Mammary epithelial cell (primary cell): ENCODE data around the gene CAMKK2.

Experiments used
- CTCF ChIP-seq, 2 donors: IDR thresholded peaks in 1 of 2; conservative IDR thresholded peaks in 1 of 2; 2 replicates each; pipeline ENCODE4 v1.5.1; 2011 to 2012; ENCODE audit warnings: inconsistent platforms in 2 of 2, low read length in 2 of 2, mild to moderate bottlenecking in 2 of 2, control low read depth in 1 of 2, low read depth in 1 of 2; ENCODE audit not compliant: insufficient read depth in 1 of 2; ENCODE audit errors: extremely low read depth in 1 of 2
- EZH2 ChIP-seq: IDR thresholded peaks from 2 replicates; pipeline ENCODE4 v1.6.1; 2012; ENCODE audit warnings: low read length, inconsistent platforms, borderline replicate concordance

DNA sequence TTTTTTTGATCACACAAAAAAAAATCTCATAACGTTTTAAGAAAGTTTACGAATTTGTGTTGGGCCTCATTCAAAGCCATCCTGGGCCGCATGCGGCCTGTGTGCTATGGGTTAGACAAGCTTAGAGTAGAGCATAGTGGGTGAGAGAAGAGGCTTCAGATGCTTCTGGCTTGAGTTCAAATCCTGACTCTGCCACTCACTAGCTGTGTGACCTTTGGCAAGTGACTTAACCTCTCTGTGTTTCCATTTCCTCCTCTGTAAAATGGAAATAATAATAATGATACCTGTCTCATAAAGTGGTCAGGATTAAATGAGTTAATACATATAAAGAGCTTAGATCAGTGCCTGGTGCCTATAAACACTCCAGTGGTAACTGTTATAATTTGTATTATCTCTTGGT, 80.4 kb downstream of the CAMKK2 start:
- no peak for TF ChIP-seq CTCF (conservative IDR thresholded peaks at IDR 0.05 in 1 of 2, IDR thresholded peaks at IDR 0.05 in 1 of 2; ENCODE audit: extremely low read depth in 1 of 2, insufficient read depth in 1 of 2, low read depth in 1 of 2, low read length in 2 of 2)
- no peak for TF ChIP-seq EZH2
